SJCRH30 (cell line): ENCODE measurements around the gene SRRT. TPM values are rescaled to one million over a fixed set of nuclear protein-coding genes. Genes with fewer than 3 reads are reported as not detected.

ENCODE experiments used
- DNase-seq, 2 experiments: peaks; one replicate each; pipeline ENCODE4 v3.0.0-alpha.2; 2015 to 2020
- H3K27ac ChIP-seq: fragments of 250-450 bp; sonication (Bioruptor Pico); 2 replicates; pipeline ENCODE4 v1.5.1; 2020; ENCODE audit warnings: mild to moderate bottlenecking, moderate library complexity
- H3K27me3 ChIP-seq: fragments of 250-450 bp; sonication (Bioruptor Pico); 2 replicates; pipeline ENCODE4 v1.5.1; 2020; ENCODE audit warnings: mild to moderate bottlenecking, moderate library complexity
- H3K36me3 ChIP-seq: fragments of 250-450 bp; sonication (Bioruptor Pico); 2 replicates; pipeline ENCODE4 v1.5.1; 2020; ENCODE audit warnings: mild to moderate bottlenecking, moderate library complexity
- H3K4me1 ChIP-seq: fragments of 250-450 bp; sonication (Bioruptor Pico); 2 replicates; pipeline ENCODE4 v1.5.1; 2020; ENCODE audit warnings: mild to moderate bottlenecking, moderate library complexity
- H3K4me3 ChIP-seq: fragments of 250-450 bp; sonication (Bioruptor Pico); 2 replicates; pipeline ENCODE4 v1.5.1; 2020; ENCODE audit warnings: mild to moderate bottlenecking, moderate library complexity
- H3K9me3 ChIP-seq: fragments of 250-450 bp; sonication (Bioruptor Pico); replicated peaks from 2 replicates; pipeline ENCODE4 v1.5.1; 2020; ENCODE audit warnings: mild to moderate bottlenecking, moderate library complexity
- total RNA-seq: library from RNA; depleted of rRNA; stranded (reverse); fragments of >200 nt; shearing (Covaris generic); gene quantifications from 2 replicates; pipeline ENCODE4 v1.2.3, GENCODE V29; 2014

SRRT gene
- total RNA-seq, 1 experiment from 2014 or later = 156 TPM

DNA sequence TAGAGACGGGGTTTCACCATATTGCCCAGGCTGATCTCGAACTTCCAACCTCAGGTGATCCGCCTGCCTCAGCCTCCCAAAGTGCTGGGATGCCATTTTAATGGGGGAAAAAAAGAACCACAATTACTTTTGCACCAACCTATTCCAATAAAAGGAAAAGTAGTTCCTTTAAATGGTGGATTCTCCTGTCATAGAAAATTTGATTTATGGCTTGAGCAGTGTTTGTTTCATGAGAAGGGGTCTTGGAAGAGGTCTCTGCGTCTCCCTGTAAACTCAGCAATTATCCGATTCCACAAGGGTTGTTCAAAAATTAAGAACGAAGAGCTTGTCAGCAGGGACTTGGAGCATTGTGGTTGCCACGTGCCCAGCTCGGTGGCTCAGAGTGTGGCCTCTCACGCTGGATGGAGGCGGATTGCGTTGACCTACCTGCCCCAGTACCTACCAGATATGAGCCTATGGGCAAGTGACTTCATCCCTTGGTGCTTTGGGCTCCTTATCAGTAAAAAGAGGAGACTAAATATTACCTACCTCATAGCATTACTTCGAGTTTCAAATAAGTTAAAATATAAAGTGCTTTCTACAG is 10.5 kb upstream of the SRRT start:
- no peaks in the 10 kb centered on the region for H3K27me3 ChIP-seq
- H3K27ac ChIP-seq = no peak overlapping the region
- peaks cover 19% of the 10 kb centered on the region for H3K4me1 ChIP-seq
- no peak for DNase-seq
- no peak overlapping the region for H3K4me3 ChIP-seq
- H3K9me3 ChIP-seq = no peaks in the 10 kb centered on the region
- H3K36me3 ChIP-seq = peaks cover 9% of the 10 kb centered on the region

DNA sequence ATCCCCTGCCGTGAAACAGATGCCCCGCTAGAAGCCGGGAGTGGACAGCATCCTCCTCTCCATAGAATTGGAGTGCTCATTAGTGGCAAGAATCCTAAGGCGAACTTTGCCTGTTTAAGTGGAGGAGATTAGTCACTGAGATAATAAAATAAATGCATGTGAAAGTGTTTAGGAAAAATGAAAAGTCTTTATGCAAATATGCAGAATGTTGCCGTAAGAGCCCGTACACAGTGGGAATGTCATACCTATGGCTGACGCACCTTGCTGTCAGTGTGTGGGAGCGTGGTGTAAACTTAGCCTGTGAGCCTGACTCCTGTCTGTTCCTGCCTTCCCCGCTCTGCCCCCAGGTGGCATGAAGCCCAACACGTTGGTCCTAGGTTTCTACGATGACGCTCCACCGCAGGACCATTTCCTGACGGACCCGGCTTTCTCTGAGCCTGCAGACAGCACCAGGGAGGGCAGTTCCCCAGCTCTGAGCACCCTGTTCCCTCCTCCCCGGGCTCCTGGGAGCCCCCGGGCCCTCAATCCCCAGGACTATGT is 9.5 kb upstream of the SRRT start:
- H3K4me1 ChIP-seq = peaks cover 19% of the 10 kb centered on the region
- peaks cover 5% of the 10 kb centered on the region; the same call in 1 of the 2 replicates for H3K36me3 ChIP-seq
- H3K4me3 ChIP-seq = no peak overlapping the region
- no peak for DNase-seq
- no peaks in the 10 kb centered on the region for H3K9me3 ChIP-seq
- H3K27me3 ChIP-seq = no peaks in the 10 kb centered on the region
- no peak overlapping the region for H3K27ac ChIP-seq

DNA sequence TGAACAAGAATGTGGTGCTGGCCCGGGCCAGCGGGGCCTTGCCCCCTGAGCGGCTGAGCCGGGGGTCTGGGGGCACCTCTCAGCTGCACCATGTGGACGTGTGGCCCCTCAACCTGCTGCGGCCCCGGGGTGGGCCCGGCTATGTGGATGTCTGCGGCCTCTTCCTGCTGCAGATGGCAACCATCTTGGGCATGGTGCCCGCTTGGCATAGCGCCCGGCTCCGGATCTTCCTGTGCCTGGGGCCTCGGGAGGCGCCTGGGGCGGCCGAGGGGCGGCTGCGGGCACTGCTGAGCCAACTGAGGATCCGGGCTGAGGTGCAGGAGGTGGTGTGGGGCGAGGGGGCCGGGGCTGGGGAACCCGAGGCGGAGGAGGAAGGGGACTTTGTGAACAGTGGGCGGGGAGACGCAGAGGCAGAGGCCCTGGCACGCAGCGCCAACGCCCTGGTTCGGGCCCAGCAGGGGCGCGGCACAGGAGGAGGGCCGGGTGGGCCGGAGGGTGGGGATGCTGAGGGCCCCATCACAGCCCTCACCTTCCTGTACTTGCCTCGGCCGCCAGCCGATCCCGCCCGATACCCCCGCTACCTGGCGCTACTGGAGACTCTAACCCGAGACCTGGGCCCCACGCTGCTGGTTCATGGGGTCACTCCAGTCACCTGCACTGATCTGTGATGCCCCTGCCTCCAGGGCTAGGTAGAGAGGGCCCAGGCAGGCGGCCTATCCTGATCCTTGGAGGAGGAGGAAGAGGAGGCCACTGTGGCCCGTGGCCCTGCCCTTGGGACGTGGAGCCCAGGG is 8.8 kb upstream of the SRRT start:
- Histone ChIP-seq H3K4me3 (peak overlapping the region; percentile 99), H3K36me3 (peaks cover 6% of the 10 kb centered on the region)

DNA sequence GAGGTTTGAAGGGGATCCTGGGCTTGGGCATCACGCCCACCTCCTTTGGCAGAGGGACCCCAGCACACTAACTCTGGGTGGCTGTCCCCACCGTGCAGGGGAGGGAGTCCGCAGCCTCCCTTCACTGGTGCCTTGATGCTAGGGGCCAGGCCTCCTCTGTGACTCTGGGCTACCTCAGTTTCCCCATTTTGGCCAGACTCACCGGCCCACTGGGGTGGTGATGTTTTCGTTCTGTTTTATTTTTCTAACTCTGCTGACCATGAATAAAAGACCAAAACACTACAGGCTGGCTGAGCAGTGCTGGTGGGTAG is 8.2 kb upstream of the SRRT start:
- Histone ChIP-seq H3K4me1 (peaks cover 19% of the 10 kb centered on the region), H3K36me3 (peaks cover 10% of the 10 kb centered on the region), H3K9me3 (no peaks in the 10 kb centered on the region), H3K4me3 (peak overlapping the region; percentile 99), H3K27me3 (no peaks in the 10 kb centered on the region), H3K27ac (peak overlapping the region; percentile 96)
- no peak for DNase-seq

More for the DNA sequence above, 8.8 kb upstream of the SRRT start:
- Histone ChIP-seq H3K27ac (peak overlapping the region; percentile 96), H3K9me3 (no peaks in the 10 kb centered on the region), H3K4me1 (peaks cover 19% of the 10 kb centered on the region), H3K27me3 (no peaks in the 10 kb centered on the region)
- DNase-seq = no peak

DNA sequence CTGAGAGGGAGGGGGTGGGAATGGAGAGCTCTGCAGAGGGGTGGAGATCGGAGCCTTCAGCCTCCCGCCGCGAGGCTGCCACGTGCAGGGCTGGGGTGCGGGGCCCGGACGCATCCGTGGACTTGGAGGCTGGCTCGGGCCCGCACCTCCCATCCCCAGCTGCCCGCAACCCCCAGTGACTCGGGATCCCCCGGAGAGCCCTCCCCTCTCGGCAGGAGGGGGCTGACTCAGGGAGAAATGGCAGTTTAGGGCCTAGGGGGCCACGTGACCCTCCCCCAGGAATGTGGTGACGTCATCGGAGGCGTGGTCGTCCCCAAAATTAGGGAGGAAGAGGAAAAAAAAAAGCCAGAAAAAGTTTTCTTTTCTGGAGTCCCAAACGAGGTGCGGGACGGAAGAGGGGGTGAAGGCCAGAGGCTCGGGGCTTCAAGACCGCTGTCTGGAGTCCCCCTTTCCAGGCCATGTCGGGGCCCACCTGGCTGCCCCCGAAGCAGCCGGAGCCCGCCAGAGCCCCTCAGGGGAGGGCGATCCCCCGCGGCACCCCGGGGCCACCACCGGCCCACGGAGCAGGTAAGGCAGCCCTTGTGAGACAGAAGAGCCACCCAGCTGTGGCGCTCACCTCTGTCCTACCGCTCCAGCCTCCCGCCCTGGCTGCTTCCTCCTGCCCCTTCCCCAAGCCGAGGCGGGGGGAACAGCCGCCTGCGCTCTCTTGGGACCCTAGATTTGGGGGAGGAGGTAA is 7.7 kb upstream of the SRRT start, which contains the start of gene TRIP6:
Gene TRIP6, plus strand, starts transcription at position 348 of the 736 bp plus-strand sequence. Its CDS starts 111 bp downstream, at position 459.
- Histone ChIP-seq H3K27me3 (no peaks in the 10 kb centered on the region), H3K4me1 (peaks cover 19% of the 10 kb centered on the region), H3K36me3 (peaks cover 11% of the 10 kb centered on the region), H3K4me3 (peak within 1 kb of the TSS; percentile 99), H3K27ac (peak within 1 kb of the TSS; percentile 96), H3K9me3 (no peaks in the 10 kb centered on the region)
- peak; percentile 94 for DNase-seq

DNA sequence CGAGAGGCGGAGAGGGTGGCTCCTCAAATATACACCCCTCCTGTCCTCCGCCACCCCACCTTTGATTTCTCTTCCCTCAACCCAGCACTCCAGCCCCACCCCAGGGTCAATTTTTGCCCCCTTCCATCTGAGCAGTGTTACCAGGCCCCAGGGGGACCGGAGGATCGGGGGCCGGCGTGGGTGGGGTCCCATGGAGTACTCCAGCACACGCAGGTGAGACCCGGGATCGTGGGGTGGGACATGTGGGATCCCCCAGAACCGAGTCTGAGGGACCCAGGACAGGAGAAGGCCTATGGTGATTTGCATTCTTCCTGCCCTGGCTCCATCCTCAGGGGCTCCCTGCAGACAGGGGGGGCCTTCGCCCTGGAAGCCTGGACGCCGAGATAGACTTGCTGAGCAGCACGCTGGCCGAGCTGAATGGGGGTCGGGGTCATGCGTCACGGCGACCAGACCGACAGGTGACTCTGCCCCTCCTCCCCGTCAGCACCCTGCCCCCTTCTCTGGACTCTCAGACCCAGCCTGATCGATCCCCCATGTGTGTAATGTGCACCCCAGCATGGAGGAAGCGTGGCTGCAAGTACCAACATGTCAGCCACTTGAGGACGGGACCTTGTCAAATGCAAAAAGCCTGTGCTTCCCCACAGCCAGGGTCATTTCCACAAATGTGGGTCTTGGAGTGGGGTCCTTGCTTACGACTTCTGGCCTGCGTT is 7.0 kb upstream of the SRRT start:
- H3K4me1 ChIP-seq = peaks cover 15% of the 10 kb centered on the region

DNA sequence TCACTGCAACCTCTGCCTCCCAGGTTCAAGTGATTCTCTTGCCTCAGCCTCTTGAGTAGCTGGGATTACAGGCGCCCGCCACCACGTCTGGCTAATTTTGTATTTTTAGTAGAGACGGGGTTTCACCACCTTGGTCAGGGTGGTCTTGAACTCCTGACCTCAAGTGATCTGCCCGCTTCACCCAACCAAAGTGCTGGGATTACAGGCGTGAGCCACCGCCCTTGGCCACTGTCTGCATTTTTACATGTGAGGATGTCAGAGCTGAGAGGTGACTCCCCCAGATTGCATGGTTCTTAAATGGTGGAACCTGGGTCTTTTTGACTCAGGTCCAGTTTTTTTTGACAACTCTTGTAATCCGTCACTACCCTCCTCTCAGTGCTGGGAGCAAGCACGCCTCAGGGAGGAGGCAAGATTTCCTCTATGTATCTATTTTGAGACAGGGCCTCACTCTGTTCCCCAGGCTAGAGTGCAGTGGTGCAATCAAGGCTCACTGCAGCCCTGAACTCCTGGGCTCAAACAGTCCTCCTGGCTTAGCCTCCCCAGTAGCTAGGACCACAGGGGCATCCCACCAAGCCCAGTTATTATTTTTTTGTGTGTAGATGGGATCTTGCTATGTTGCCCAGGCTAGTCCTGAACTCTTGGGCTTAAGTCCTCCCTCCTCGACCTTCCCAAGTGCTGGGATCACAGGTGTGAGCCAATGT is 1.2 kb upstream of the SRRT start:
- Histone ChIP-seq H3K9me3 (no peaks in the 10 kb centered on the region), H3K27me3 (no peaks in the 10 kb centered on the region), H3K4me3 (peak overlapping the region; percentile 72), H3K4me1 (peaks cover 11% of the 10 kb centered on the region; the same call in 1 of the 2 replicates), H3K27ac (peak overlapping the region; percentile 90), H3K36me3 (peaks cover 54% of the 10 kb centered on the region)
- DNase-seq = no peak

More for the DNA sequence above, 7.0 kb upstream of the SRRT start:
- no peaks in the 10 kb centered on the region for H3K27me3 ChIP-seq
- H3K36me3 ChIP-seq = peaks cover 14% of the 10 kb centered on the region
- peak overlapping the region; percentile 99 for H3K4me3 ChIP-seq
- no peak for DNase-seq
- H3K9me3 ChIP-seq = no peaks in the 10 kb centered on the region
- H3K27ac ChIP-seq = peak overlapping the region; percentile 96

DNA sequence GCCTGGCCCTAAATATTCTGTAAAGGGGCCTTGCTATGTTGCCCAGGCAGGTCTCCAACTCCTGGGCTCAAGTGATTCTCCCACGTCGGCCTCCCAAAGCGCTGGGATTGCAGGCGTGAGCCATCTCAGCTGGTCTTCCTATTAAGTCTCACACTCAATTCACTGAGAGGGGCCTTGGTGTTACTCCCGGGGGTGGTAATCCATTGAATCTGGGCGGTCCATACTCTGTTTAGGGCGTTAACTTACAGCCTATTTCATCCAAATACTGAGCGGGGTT is 665 bp upstream of the SRRT start:
- no peak for DNase-seq
- Histone ChIP-seq H3K9me3 (no peaks in the 10 kb centered on the region), H3K36me3 (peaks cover 59% of the 10 kb centered on the region)

DNA sequence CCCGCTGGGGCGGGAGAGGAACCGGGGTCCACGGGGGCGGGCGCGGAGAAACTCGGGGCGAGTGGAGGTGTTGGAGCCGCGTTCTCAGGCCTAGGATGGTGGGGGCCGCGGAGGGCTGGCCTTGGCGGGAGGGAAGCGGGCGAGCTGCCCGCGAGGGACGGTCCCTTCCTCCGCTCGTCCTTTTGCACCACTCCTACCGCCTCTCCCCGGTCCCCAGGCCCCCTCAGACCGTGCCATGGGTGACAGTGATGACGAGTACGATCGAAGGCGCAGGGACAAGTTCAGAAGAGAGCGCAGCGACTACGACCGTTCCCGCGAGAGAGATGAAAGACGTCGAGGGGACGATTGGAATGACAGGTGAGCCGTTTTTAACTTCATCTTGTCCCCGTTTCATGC is 451 bp downstream of the SRRT start:
- H3K4me3 ChIP-seq = peak overlapping the region; percentile 72
- no peaks in the 10 kb centered on the region for H3K9me3 ChIP-seq
- no peaks in the 10 kb centered on the region for H3K27me3 ChIP-seq
- H3K36me3 ChIP-seq = peaks cover 68% of the 10 kb centered on the region
- peak in 1 of 2 experiments; percentile 37 for DNase-seq
- peak overlapping the region; percentile 90 for H3K27ac ChIP-seq
- H3K4me1 ChIP-seq = peaks cover 11% of the 10 kb centered on the region; the same call in 1 of the 2 replicates

More for the DNA sequence above, 665 bp upstream of the SRRT start:
- Histone ChIP-seq H3K27ac (peak overlapping the region; percentile 90), H3K4me1 (peaks cover 11% of the 10 kb centered on the region; the same call in 1 of the 2 replicates), H3K27me3 (no peaks in the 10 kb centered on the region), H3K4me3 (peak overlapping the region; percentile 72)

DNA sequence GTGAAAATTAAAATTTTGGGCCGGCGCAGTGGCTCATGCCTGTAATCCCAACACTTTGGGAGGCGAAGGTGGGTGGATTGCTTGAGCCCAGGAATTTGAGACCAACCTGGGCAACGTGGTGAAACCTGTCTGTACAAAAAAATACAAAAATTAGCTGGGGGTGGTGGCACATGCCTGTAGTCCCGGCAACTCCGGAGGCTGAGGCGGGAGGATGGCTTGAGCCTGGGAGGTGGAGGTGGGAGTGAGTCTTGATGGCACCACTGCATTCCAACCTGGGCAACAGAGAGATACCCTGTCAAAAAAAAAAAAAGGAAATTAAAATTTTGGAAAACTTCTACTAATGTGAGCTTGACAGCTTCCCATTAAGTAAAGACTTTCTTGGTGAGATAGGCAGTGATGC is 3.1 kb downstream of the SRRT start:
- Histone ChIP-seq H3K9me3 (no peaks in the 10 kb centered on the region), H3K4me3 (no peak overlapping the region), H3K27ac (no peak overlapping the region), H3K27me3 (no peaks in the 10 kb centered on the region), H3K4me1 (peaks cover 11% of the 10 kb centered on the region; the same call in 1 of the 2 replicates), H3K36me3 (peaks cover 81% of the 10 kb centered on the region)
- DNase-seq = no peak

DNA sequence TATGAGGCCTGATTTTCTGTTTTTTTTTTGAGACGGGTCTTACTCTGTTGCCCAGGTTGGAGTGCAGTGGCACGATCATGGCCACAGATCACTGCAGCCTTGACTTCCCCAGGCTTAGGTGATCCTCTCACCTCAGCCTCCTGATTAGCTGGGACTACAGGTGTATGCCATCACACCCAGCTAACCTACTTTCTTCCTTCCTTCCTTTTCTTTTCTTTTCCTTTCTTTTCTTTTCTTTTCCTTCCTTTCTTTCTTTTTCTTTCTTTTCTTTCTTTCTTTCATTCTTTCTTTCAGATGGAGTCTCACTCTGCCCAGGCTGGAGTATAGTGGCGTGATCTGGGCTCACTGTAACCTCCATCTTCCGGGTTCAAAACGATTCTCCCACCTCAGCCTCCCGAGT is 3.8 kb downstream of the SRRT start:
- no peaks in the 10 kb centered on the region for H3K9me3 ChIP-seq
- H3K27ac ChIP-seq = no peak overlapping the region
- peaks cover 81% of the 10 kb centered on the region for H3K36me3 ChIP-seq
- no peaks in the 10 kb centered on the region for H3K27me3 ChIP-seq
- no peak for DNase-seq
- peaks cover 11% of the 10 kb centered on the region; the same call in 1 of the 2 replicates for H3K4me1 ChIP-seq
- H3K4me3 ChIP-seq = no peak overlapping the region

DNA sequence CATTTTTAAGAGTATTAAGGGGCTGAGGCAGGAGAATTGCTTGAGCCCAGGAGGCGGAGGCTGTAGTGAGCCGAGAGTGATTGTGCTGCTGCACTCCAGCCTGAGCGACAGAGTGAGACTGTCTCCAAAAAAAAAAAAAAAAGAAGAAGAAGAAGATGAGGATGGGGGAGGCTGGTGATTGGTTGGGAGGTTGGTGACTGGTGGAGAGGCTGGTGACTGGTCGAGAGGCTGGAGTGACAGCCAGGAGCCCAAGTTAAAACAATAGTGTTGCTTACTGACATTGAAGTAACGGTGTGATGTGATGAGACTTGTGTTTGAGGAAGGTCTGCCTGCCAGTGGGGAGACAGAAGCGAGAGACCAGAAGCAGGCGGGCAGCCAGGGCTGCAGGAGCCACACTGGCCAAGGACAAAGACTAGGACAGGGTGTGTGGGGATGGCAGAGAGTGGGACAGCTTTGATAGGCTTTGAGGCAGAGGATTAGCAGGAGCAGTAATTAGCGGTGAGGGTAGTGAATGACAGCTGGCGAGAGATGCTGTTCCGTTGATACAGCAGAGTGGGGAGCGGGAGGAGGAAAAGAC is 4.9 kb downstream of the SRRT start:
- H3K4me1 ChIP-seq = peaks cover 11% of the 10 kb centered on the region; the same call in 1 of the 2 replicates
- no peak overlapping the region for H3K4me3 ChIP-seq
- no peak overlapping the region for H3K27ac ChIP-seq
- H3K9me3 ChIP-seq = no peaks in the 10 kb centered on the region
- H3K27me3 ChIP-seq = no peaks in the 10 kb centered on the region
- no peak for DNase-seq
- peaks cover 86% of the 10 kb centered on the region for H3K36me3 ChIP-seq

DNA sequence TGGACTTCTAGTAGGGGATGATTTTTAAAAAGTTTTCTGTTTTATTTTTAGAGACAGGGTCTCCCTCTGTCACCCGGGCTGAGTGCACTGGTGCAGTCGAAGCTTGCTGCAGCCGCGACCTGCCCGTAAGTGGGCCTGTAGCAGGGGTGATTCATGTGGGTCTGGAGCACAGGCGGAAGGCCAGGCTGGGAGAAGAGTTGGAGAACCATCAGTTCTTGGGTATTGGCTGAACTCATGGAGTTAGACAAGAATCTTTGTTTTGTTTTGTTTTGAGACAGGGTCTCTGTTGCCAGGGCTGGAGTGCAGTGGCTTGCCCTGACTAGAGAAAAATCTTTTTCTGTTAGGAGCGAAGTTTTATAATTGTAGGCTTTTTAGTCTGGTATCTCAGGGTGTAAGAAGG is 5.7 kb downstream of the SRRT start:
- Histone ChIP-seq H3K4me3 (no peak overlapping the region), H3K9me3 (no peaks in the 10 kb centered on the region), H3K27ac (no peak overlapping the region), H3K27me3 (no peaks in the 10 kb centered on the region), H3K4me1 (peaks cover 11% of the 10 kb centered on the region; the same call in 1 of the 2 replicates), H3K36me3 (peaks cover 92% of the 10 kb centered on the region)
- no peak for DNase-seq
